GM12878 (cell line): ENCODE measurements around the gene BICDL2.

Experiments
- BMI1 ChIP-seq: fragments of 450-650 bp; IDR thresholded peaks from 2 replicates; pipeline ENCODE4 v1.6.1; 2016; ENCODE audit warnings: mild to moderate bottlenecking, moderate library complexity, borderline replicate concordance
- CTCF ChIP-seq, 3 experiments: IDR thresholded peaks in 2 of 3; conservative IDR thresholded peaks in 1 of 3; 2 replicates each; pipeline ENCODE4 v1.5.1; 2011; ENCODE audit warnings: low read depth in 3 of 3, low read length in 3 of 3, mild to moderate bottlenecking in 3 of 3, control low read depth in 2 of 3, moderate library complexity in 2 of 3, inconsistent platforms in 1 of 3, mixed read lengths in 1 of 3; ENCODE audit not compliant: control insufficient read depth in 2 of 3, insufficient read depth in 1 of 3; ENCODE audit errors: extremely low read depth in 1 of 3
- EP300 ChIP-seq, 2 experiments: fragments of 150-350 bp in 1 of 2; IDR thresholded peaks; 2 replicates each; pipeline ENCODE4 v1.6.1; 2011 to 2012; ENCODE audit warnings: low read depth in 2 of 2, low read length in 2 of 2, borderline replicate concordance in 1 of 2, improper control_type of control experiment in 1 of 2, inconsistent platforms in 1 of 2; ENCODE audit not compliant: control insufficient read depth in 1 of 2
- MAX ChIP-seq: IDR thresholded peaks from 2 replicates; pipeline ENCODE4 v1.6.1; 2012; ENCODE audit warnings: low read depth, low read length, improper control_type of control experiment
- NFIC ChIP-seq: IDR thresholded peaks from 2 replicates; pipeline ENCODE4 v1.6.1; 2012; ENCODE audit warnings: low read depth, mild to moderate bottlenecking, inconsistent platforms, low read length, moderate library complexity
- NR2C1 ChIP-seq: fragments of 450-650 bp; IDR thresholded peaks from 2 replicates; pipeline ENCODE4 v1.6.1; 2017; ENCODE audit warnings: antibody characterized with exemption, mild to moderate bottlenecking, moderate library complexity
- NR2C2 ChIP-seq: IDR thresholded peaks from 2 replicates; pipeline ENCODE4 v1.6.1; 2011; ENCODE audit warnings: borderline replicate concordance, low read depth; ENCODE audit not compliant: control insufficient read depth, insufficient read length
- NRF1 ChIP-seq: conservative IDR thresholded peaks from 2 replicates; pipeline ENCODE4 v1.6.1; 2011; ENCODE audit warnings: mild to moderate bottlenecking, low read depth, low read length, improper control_type of control experiment
- POLR2A ChIP-seq: IDR thresholded peaks from 2 replicates; pipeline ENCODE4 v1.6.1; 2011; ENCODE audit warnings: low read depth, mild to moderate bottlenecking, low read length
- POLR2AphosphoS5 ChIP-seq: IDR thresholded peaks from 2 replicates; pipeline ENCODE4 v1.6.1; 2011; ENCODE audit warnings: mild to moderate bottlenecking, low read length, inconsistent platforms
- REST ChIP-seq: IDR thresholded peaks from 2 replicates; pipeline ENCODE4 v1.6.1; 2012; ENCODE audit warnings: mild to moderate bottlenecking, low read depth, low read length
- ZNF622 ChIP-seq: fragments of 450-650 bp; IDR thresholded peaks from 2 replicates; pipeline ENCODE4 v1.6.1; 2017; ENCODE audit warnings: mild to moderate bottlenecking, inconsistent platforms

- TF ChIP-seq NFIC (no peak), POLR2A (no peak), ZNF622 (no peak), EP300 (IDR thresholded peaks at IDR 0.05; ENCODE audit: borderline replicate concordance in 1 of 2, control insufficient read depth in 1 of 2, low read depth in 2 of 2, low read length in 2 of 2) (no peak), CTCF (IDR thresholded peaks at IDR 0.05 in 2 of 3, conservative IDR thresholded peaks at IDR 0.05 in 1 of 3; ENCODE audit: control insufficient read depth in 2 of 3, extremely low read depth in 1 of 3, insufficient read depth in 1 of 3, low read depth in 3 of 3, low read length in 3 of 3) (no peak), MAX (no peak), NR2C1 (no peak), NR2C2 (no peak), NRF1 (no peak), POLR2AphosphoS5 (no peak), BMI1 (no peak), REST (no peak)
Measured at GRCh38 chr16:2990891-2991290, 45.9 kb downstream of the BICDL2 start.
